ENCODE results near the gene HEATR1.

The HEATR1 gene

DNA sequence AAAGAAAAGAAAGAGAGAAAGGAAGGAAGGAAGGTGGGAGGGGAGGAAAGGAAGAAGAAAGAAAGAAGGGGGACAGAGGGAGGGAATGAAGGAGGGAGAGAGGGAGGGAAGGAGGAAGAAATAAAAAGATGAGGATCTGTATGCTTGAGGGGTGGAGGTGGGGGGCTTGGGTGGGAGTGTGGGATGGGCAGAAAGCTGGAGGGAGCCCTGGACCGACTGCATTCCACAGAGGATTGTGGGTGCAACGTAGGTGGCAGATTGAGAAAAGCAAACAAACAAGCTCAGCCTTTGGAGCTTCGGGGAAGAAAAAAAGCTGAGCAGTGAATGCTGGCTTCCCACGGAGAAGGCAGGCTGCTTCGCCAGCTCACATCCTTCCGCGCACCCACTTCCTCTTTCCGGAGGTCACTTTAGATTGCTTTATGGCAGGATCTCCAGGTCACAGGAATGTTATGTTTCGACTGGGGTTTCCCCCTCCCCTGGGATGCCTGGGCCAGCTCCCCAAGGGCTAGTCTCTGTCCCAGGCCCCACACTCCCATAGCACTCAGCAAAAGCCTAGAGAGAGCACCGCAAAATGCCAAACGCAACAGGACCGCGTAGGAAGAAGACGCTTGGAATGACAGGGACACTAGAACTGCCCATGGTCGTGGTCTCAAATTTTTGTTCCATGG is 101.2 kb downstream of the HEATR1 start:
- no peaks in the 10 kb centered on the region for H3K36me3 ChIP-seq (ENCODE audit: insufficient read depth, low read length)
- WGBS = 21% methylated on average over 15 of the region's 15 CpGs
- no peaks in the 10 kb centered on the region for H3K9me3 ChIP-seq (ENCODE audit: insufficient read depth, low read depth, low read length)
- no peaks in the 10 kb centered on the region for H3K27me3 ChIP-seq (ENCODE audit: insufficient read depth, low read length)
- peaks cover 8% of the 10 kb centered on the region; the same call in 1 of the 2 replicates for H3K4me1 ChIP-seq (ENCODE audit: insufficient read depth, low read length)
- H3K4me3 ChIP-seq (ENCODE audit: low read length) = peak overlapping the region; percentile 20
- peak overlapping the region; percentile 22 for H3K9ac ChIP-seq (ENCODE audit: low read depth, low read length)
- H3K27ac ChIP-seq (ENCODE audit: low read depth, low read length) = peak overlapping the region; percentile 82

GRCh38 chr1:236502579-236502971 is 101.7 kb downstream of the HEATR1 start:
- Histone ChIP-seq H3K27ac (ENCODE audit: low read depth, low read length) (peak overlapping the region; percentile 82; the same call in 1 of the 2 replicates), H3K9me3 (ENCODE audit: insufficient read depth, low read depth, low read length) (no peaks in the 10 kb centered on the region)
- 63% methylated on average over 2 of the region's 2 CpGs for WGBS

DNA sequence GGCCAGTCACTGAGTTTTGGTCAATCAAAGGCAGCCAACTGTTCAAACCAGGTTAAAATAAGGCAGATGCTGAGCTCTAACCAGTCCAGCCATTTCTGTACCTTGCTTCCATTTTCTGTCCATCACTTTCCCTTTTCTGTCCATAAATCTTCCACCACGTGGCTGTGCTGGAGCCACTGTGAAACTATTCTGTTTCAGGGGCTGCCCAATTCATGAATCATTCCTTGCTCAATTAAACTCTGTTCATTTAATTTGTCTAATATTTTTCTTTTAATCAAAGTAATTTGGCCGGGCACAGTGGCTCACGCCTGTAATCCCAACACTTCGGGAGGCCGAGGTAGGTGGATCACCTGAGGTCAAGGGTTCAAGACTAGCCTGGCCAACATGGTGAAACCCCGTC is 103.2 kb downstream of the HEATR1 start:
- no peak overlapping the region for H3K9ac ChIP-seq (ENCODE audit: low read depth, low read length)
- H3K27ac ChIP-seq (ENCODE audit: low read depth, low read length) = no peak overlapping the region
- no peaks in the 10 kb centered on the region for H3K9me3 ChIP-seq (ENCODE audit: insufficient read depth, low read depth, low read length)
- no peaks in the 10 kb centered on the region for H3K36me3 ChIP-seq (ENCODE audit: insufficient read depth, low read length)
- H3K27me3 ChIP-seq (ENCODE audit: insufficient read depth, low read length) = no peaks in the 10 kb centered on the region
- H3K4me1 ChIP-seq (ENCODE audit: insufficient read depth, low read length) = peaks cover 8% of the 10 kb centered on the region; the same call in 1 of the 2 replicates
- H3K4me3 ChIP-seq (ENCODE audit: low read length) = no peak overlapping the region
- 95% methylated on average over 6 of the region's 6 CpGs for whole genome bisulfite sequencing

More at GRCh38 chr1:236502579-236502971, 101.7 kb downstream of the HEATR1 start:
- Histone ChIP-seq H3K36me3 (ENCODE audit: insufficient read depth, low read length) (no peaks in the 10 kb centered on the region), H3K9ac (ENCODE audit: low read depth, low read length) (no peak overlapping the region), H3K4me1 (ENCODE audit: insufficient read depth, low read length) (peaks cover 8% of the 10 kb centered on the region; the same call in 1 of the 2 replicates), H3K4me3 (ENCODE audit: low read length) (no peak overlapping the region), H3K27me3 (ENCODE audit: insufficient read depth, low read length) (no peaks in the 10 kb centered on the region)

Measured in HUES64 (cell line).